Measurements from ENCODE around the gene PRDM15.

The PRDM15 gene

DNA sequence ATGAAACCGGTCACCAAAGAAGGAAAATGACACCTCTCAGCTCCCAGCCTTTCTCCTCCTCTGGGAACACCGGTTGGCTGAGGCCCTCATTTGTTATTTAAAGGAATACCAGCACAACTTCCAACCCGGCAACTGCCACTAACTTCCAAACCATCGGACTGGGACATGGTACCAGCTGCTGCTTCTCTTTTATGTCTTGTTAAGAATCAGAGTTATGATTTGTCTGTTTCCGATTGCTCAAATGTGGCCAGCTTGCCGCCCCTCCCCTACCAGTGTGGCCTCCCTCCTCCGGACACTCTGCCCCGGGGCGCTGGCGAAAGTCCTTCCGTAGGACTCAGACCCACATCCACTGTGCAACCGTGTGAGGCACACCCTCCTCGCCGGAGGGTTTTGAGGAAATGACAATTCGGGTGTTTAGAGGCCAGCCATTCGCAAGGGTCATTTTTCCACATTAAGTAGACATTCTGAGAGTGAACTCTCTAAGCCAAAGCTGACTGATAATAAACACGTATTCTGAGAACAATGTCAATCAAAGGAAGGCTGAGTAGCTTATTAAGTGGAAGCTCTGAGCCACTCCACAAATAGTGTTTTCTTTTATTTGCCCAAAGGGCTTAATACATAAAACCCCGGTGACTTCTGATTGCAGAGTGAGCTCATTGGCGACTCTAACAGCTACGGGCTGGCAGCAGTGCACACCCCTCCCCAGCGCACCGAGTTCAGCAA, 117.8 kb downstream of the PRDM15 start:
- peak in 2 of 3 experiments; percentile 73 to 90 for DNase-seq

DNA sequence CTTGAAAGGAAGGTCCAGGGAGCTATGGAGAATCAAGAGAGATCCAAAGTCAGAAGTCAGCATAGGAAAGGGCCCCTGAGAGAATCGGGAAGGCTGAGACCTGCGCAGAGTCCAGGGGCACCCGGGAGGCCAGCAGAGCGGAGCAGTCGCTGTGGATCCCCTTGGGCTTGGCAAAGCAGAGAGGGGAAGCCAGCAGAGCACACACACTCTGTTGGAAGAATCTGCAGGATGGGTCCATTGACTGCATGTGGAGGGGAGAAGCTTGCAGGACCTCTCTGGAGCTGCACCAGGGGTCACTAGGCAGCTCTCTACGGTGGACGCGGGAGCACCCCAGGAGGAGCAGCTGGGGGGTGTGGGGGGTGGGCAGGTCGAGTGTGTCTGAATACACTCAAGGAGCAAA, 118.7 kb downstream of the PRDM15 start:
- no peak for DNase-seq

- DNase-seq = no peak
Observed at GRCh38 chr21:41759926-41760325, 119.2 kb downstream of the PRDM15 start.

GRCh38 chr21:41759214-41759840, 119.8 kb downstream of the PRDM15 start:
- peak in 1 of 3 experiments; percentile 20 for DNase-seq

DNA sequence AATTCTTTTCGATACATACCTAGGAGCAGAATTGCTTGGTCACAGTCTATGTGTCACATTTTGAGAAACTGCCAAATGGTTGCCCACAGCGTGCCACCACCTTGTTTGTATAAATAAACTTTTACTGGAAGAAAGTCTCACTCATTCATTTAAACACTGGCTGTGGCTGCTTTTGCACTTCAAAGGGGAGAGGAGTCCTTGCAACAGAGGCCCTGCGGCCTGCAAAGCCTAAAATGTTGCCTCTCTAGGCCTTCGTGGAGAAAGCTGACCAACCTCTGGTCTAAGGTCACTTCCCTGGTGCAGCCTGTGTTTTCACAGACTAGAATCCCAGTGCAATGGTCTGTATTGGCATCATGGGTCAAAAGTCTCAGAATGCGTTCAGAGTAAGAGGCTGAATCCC, 120.6 kb downstream of the PRDM15 start:
- DNase-seq = no peak

DNA sequence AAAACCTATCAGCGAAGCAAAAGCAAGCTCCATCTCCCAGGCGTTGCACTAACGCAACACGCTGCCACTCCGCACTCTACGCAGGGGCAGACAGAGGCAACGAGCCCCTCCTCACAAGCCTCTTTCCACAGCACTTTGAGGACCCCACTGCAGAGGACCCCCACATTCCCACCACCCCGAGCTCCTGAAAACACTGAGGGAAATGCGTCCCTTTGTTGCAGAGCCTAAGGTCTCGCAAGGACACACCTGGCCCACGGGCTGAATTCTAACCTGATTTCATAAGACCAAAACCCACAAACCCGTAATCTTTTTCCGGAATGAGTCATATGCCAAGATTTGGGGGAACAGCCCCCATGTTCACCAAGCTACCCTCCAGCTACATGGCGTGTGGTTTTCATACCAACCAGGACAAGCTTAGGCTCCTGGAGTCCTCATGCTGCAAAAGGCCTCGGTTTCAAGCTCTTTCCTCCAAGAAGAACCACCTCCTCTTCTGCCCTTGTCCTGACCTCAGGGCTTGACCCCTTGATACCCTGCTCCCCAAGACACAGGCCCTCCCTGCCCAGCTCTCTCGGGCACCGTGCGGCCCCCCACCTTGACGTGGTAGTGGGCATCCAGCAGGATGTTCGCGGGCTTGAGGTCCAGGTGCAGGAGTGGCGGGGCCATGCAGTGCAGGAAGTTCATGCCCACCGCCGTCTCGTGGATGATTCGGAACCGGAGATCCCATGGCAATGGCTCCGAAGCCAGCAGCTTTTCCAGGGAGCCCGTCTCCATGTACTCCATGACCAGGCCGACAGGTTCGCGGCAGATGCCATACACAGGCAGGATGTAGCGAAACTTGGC, 123.0 kb downstream of the PRDM15 start:
- no peak for DNase-seq

DNA sequence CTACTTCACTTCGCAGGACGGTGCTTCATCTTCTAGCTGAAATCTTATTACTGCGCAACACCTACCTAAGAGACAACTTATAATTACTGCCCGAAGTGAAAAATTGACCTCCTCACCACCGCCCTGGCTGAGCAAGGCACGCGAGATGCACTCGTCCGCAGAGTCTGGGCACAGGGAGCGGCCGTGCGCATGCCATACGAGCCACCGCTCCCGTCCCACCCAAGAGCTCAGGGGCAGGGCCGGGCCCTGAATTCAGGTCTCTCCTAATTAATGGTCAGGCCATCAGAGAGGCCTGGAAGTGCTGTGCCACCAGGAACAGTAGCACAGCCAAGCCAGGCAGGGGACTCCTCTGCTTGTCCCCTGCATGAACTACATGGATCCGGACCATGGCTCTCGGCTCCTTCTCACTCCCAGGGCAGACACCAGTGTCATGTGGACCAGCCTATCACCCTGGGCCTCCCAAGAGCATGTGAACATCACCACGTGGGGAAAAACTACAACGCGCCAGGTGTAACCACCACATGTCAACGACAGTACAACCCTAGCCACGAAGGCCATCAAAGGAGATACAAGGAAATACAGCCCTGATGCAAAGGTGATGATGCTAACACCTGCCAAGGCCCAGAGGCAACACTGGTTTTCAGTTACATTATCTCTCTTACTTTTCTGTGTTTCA, 123.7 kb downstream of the PRDM15 start:
- DNase-seq = no peak

GRCh38 chr21:41754479-41754891, 124.7 kb downstream of the PRDM15 start:
- no peak for DNase-seq

GRCh38 chr21:41753006-41753898, 125.9 kb downstream of the PRDM15 start:
- DNase-seq = no peak

GRCh38 chr21:41752231-41752681, 126.9 kb downstream of the PRDM15 start:
- DNase-seq = peak in 1 of 3 experiments; percentile 18

DNA sequence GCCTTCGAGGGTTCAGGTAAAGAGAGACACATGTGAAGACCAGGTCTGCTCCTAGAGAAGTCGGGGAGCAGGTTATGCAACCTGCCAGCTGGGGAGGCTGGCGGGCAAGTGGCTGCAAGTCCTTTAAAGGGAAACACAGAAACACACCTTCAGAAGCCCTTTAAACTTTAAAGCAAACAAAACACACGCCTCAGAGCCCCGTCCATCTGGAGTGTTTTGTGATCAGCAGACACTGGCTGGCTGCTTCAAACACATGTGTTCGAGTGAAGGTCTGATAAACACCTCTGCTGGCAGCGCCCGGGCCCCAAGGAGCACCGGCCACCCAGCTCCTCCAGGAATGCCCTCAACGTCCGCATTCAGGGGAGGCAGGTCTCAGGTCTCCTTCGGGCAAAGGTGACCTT, 127.5 kb downstream of the PRDM15 start:
- DNase-seq = peak; percentile 20 to 69 (median 52)

DNA sequence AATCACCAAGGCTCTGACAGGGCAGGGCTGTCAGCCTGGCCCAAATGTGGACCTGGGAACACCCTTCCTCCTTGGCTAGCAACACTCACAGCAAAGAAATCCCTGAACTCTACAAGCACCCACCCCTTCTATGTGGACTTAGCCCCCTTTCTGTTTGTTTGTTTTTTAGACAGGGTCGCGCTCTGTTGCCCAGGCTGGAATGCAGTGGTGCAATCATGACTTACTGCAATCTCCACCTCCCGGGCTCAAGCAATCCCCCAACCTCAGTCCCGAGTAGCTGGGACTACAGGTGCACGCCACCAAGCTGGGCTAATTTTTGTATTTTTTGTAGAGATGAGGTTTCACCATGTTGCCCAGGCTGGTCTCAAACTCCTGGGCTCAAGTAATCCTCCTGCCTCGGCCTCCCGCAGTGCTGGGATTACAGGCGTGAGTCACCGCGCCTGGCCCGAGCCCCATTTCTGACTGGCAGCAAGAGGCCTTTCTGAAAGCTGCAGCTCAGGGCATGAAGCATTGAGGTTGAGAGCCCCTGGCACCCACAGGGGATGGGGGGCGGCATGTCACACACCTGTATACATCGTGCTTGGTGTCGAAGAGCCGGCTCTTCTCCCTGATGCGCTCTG, 128.5 kb downstream of the PRDM15 start:
- no peak for DNase-seq

GRCh38 chr21:41750051-41750450, 129.1 kb downstream of the PRDM15 start:
- no peak for DNase-seq

DNA sequence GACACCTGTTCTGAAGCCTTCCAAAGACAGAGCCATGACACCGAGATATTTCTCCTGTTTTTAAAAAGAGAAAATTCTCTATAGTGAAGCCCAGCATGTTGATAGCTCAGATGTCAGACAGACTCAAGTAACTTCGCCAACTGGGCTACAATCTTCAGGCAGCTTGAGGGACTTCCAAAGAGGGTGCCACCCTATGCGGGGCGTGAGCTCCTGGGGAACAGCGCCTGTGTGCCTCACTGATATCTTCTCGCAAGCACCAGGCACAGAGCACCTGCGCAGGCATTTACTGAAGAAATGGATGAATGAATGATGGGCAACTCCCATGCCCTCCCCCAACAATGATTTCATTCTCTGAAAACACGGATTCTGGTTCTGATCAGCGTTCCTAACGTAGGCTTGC, 129.9 kb downstream of the PRDM15 start:
- DNase-seq = no peak
